Ovary (tissue), 3 donors: ENCODE data around the gene VGLL4.

ENCODE experiments used
- EP300 ChIP-seq: sonication (generic); formaldehyde crosslinking; IDR thresholded peaks from one replicate; pipeline ENCODE4 v1.6.1; 2017; ENCODE audit warnings: antibody characterized with exemption
- POLR2A ChIP-seq: fragments of 450-650 bp; IDR thresholded peaks from one replicate; pipeline ENCODE4 v1.6.1; 2017; ENCODE audit warnings: antibody characterized with exemption, mild to moderate bottlenecking, moderate library complexity
- TF ChIP-seq, protein P1 (sequence below), 3 donors: fragments of 450-650 bp in 2 of 3; fragments of 200-600 bp in 1 of 3; IDR thresholded peaks; one replicate each; pipeline versions ENCODE4 v1.5.1 to v1.8.0; 2016 to 2022; ENCODE audit warnings: antibody characterized with exemption in 3 of 3, mild to moderate bottlenecking in 1 of 3
- donor health status: DM: no; HTN: no; CAD: no.

DNA sequence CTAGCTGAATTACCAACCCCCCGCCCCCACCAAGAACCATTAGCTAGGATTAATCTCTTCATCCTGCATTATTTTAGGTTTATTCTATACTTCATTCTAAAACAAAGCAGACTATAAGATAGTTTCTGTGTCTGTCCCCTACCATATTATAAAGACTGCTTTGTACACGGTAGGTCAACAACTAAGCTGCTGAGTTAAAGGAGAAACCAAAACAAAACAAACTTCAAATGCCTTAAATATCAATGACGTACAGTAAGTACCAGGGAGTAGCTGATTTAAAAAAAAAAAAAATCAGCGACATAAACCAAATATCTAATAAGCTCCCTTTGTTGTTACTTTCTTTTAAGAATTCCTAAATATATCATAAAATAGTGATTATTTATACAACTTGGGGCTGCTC, 7.8 kb upstream of the VGLL4 start:
- TF ChIP-seq, protein P1, sequence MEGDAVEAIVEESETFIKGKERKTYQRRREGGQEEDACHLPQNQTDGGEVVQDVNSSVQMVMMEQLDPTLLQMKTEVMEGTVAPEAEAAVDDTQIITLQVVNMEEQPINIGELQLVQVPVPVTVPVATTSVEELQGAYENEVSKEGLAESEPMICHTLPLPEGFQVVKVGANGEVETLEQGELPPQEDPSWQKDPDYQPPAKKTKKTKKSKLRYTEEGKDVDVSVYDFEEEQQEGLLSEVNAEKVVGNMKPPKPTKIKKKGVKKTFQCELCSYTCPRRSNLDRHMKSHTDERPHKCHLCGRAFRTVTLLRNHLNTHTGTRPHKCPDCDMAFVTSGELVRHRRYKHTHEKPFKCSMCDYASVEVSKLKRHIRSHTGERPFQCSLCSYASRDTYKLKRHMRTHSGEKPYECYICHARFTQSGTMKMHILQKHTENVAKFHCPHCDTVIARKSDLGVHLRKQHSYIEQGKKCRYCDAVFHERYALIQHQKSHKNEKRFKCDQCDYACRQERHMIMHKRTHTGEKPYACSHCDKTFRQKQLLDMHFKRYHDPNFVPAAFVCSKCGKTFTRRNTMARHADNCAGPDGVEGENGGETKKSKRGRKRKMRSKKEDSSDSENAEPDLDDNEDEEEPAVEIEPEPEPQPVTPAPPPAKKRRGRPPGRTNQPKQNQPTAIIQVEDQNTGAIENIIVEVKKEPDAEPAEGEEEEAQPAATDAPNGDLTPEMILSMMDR (IDR thresholded peaks at IDR 0.05), result no peak
- TF ChIP-seq EP300 (no peak), POLR2A (no peak)
